ENCODE measurements around the gene KRTAP10-1. TPM values are rescaled to one million over a fixed set of nuclear protein-coding genes. Genes with fewer than 3 reads are reported as not detected.
"Not testable (repeated sequence)": the region's sequence is repeated elsewhere in the genome, so short reads cannot be mapped to it uniquely, and the experiment has no call there.

KRTAP10-1 gene
- total and polyA plus RNA-seq, 2 experiments from 2014 or later = not detected

- DNase-seq (ENCODE audit: low read depth in 1 of 2, low spot score in 1 of 2) = no peak
- TF ChIP-seq CTCF (IDR thresholded peaks at IDR 0.05; ENCODE audit: low read depth, low read length) = no peak
- no peaks in the 10 kb centered on the region for H3K36me3 ChIP-seq
- H3K4me1 ChIP-seq (ENCODE audit: low read depth) = peaks cover 13% of the 10 kb centered on the region
- H3K9me3 ChIP-seq (ENCODE audit: low read depth) = no peaks in the 10 kb centered on the region
- no peak overlapping the region for H3K4me3 ChIP-seq
- H3K27me3 ChIP-seq = no peaks in the 10 kb centered on the region
- H3K27ac ChIP-seq = no peak overlapping the region
Measured at GRCh38 chr21:44582055-44582454, 42.1 kb upstream of the KRTAP10-1 start.

GRCh38 chr21:44581158-44581557 is 41.2 kb upstream of the KRTAP10-1 start:
- H3K4me3 ChIP-seq = no peak overlapping the region
- no peak overlapping the region for H3K27ac ChIP-seq
- no peak for TF ChIP-seq CTCF (IDR thresholded peaks at IDR 0.05; ENCODE audit: low read depth, low read length)
- H3K9me3 ChIP-seq (ENCODE audit: low read depth) = no peaks in the 10 kb centered on the region
- no peaks in the 10 kb centered on the region for H3K36me3 ChIP-seq
- H3K27me3 ChIP-seq = no peaks in the 10 kb centered on the region
- no peak for DNase-seq (ENCODE audit: low read depth in 1 of 2, low spot score in 1 of 2)
- H3K4me1 ChIP-seq (ENCODE audit: low read depth) = peaks cover 13% of the 10 kb centered on the region

GRCh38 chr21:44580231-44580821 is 40.3 kb upstream of the KRTAP10-1 start, which contains the start of gene KRTAP10-5:
KRTAP10-5 (minus strand) TSS chr21:44580604; CDS start chr21:44580578, 26 bp downstream.
- DNase-seq (ENCODE audit: low read depth in 1 of 2, low spot score in 1 of 2); H3K36me3 ChIP-seq; H3K27ac ChIP-seq; H3K9me3 ChIP-seq (ENCODE audit: low read depth); H3K27me3 ChIP-seq; H3K4me3 ChIP-seq: not testable (repeated sequence)
- H3K4me1 ChIP-seq (ENCODE audit: low read depth) = peaks cover 13% of the 10 kb centered on the region

- H3K9me3 ChIP-seq (ENCODE audit: low read depth) = no peaks in the 10 kb centered on the region
- DNase-seq (ENCODE audit: low read depth in 1 of 2, low spot score in 1 of 2) = no peak
- H3K27me3 ChIP-seq = no peaks in the 10 kb centered on the region
- H3K27ac ChIP-seq = no peak overlapping the region
- TF ChIP-seq CTCF (IDR thresholded peaks at IDR 0.05; ENCODE audit: low read depth, low read length) = no peak
- no peaks in the 10 kb centered on the region for H3K36me3 ChIP-seq
- H3K4me1 ChIP-seq (ENCODE audit: low read depth) = peaks cover 13% of the 10 kb centered on the region
- no peak overlapping the region for H3K4me3 ChIP-seq
Measured at GRCh38 chr21:44579833-44580144, 39.8 kb upstream of the KRTAP10-1 start.

GRCh38 chr21:44579056-44579832 is 39.2 kb upstream of the KRTAP10-1 start:
- H3K4me1 ChIP-seq (ENCODE audit: low read depth) = peaks cover 13% of the 10 kb centered on the region
- no peaks in the 10 kb centered on the region for H3K9me3 ChIP-seq (ENCODE audit: low read depth)
- H3K4me3 ChIP-seq = no peak overlapping the region
- H3K27ac ChIP-seq = no peak overlapping the region
- no peak for TF ChIP-seq CTCF (IDR thresholded peaks at IDR 0.05; ENCODE audit: low read depth, low read length)
- no peak for DNase-seq (ENCODE audit: low read depth in 1 of 2, low spot score in 1 of 2)
- no peaks in the 10 kb centered on the region for H3K36me3 ChIP-seq
- no peaks in the 10 kb centered on the region for H3K27me3 ChIP-seq

- peaks cover 5% of the 10 kb centered on the region for H3K4me1 ChIP-seq (ENCODE audit: low read depth)
- H3K27ac ChIP-seq = no peak overlapping the region
- TF ChIP-seq CTCF (IDR thresholded peaks at IDR 0.05; ENCODE audit: low read depth, low read length) = no peak
- DNase-seq (ENCODE audit: low read depth in 1 of 2, low spot score in 1 of 2) = no peak
- H3K9me3 ChIP-seq (ENCODE audit: low read depth) = no peaks in the 10 kb centered on the region
- H3K4me3 ChIP-seq = no peak overlapping the region
- H3K27me3 ChIP-seq = no peaks in the 10 kb centered on the region
- H3K36me3 ChIP-seq = no peaks in the 10 kb centered on the region
Measured at GRCh38 chr21:44578371-44579055, 38.5 kb upstream of the KRTAP10-1 start.
